Stimulated activated CD4-positive, alpha-beta T cell treated with anti-CD3 and anti-CD28 coated beads, Interleukin-12 subunit alpha, Interleukin-12 subunit beta, amount 100 ng/mL, for 4 hours (primary cell): ENCODE measurements around the gene FARS2.
"Not testable (repeated sequence)": the region's sequence is repeated elsewhere in the genome, so short reads cannot be mapped to it uniquely, and the experiment has no call there.

ENCODE experiments used
- DNase-seq: peaks from one replicate; pipeline ENCODE4 v3.0.0-alpha.2; 2020

The FARS2 gene

DNA sequence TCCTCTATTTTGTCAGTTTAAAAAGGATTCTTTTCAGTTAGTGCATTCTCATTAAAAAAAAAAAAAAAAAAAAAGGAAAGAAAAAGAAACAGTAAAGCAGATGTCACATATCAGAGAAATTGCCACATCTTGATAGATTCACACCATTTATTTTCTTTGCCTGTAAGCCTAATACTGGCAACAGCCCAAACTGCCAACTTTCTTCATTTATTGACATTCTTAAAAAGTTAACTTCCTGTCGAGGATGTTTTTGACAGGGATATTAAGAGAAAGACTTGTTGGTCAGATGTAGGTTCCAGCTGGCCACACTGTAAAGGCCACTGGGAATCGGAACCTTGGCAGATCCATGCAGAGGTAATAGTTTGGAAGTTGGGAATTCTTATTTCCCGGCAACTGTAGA is 412.8 kb downstream of the FARS2 start:
- DNase-seq: no peak

DNA sequence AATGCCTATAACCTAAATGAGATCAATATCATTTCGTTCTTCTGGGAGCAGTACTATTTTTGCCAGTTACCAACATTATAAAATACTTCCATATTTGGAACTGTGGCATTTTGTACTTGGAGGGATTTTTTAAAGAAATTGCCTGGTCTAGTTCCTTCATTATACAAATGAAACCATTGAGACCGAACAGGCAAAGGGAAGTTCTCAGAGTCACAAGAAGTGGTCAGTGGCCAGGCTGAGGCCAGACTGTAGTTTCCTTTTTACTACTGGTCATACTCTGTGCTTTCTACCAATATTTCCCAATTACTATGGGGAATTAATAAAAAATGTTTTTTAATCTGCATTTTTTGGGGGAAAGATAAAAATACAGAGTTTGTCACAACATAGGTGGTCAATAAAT is 413.4 kb downstream of the FARS2 start:
- no peak for DNase-seq

DNA sequence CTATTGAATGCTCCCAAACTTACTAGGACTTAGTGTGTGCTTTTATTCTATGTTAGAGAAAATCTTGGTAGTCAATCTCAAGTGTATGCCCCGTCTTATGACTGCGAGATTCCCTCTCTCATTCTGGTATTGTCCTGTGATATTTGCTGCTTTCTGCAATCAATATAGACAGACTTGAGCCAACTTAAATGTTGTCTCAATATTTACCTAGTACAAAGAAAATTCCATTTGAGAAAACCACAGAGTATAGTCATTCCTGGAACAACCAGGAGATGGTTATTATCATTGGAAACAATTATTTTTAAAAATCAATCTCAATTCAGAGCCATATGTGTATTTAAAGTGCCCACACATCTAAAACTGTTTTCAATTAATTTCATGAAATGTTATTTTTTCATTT is 415.4 kb downstream of the FARS2 start:
- no peak for DNase-seq

DNA sequence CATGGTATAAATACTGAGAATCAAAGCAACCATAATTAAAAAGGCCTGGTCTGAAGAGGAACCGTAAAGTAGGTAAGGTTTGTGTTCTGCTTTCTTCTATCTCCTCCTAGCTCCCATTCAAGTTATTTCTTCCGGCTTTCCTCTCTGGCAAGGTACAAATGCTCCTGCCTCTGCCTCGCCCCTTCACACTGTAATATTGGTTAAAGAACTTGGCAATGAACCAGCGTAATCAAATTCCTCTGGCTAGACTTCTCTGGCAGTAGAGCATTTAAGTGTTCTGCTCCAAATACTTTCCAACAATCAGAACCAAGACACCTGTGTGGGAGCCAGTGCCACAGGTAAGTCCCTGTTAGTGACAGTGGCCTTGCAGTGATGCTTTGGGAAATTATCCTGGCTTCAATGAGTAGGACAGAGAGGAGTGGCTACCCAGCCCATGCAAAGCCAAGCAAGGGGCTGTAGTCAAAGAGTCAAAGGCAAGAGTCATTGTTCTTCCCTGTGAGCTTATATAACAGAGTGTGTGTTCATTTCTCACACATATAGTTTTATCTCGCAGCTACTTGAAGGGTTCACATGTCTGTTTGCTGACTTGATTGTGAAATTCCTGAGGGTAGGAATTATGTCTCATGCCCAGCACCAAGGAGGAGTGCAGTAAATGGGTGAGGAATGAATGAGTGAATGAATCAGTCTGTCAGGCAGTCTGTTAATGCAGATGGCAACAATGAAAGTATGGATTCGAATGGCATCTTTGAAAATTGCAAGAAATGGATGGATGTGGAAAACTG is 416.1 kb downstream of the FARS2 start:
- no peak for DNase-seq

GRCh38 chr6:5679270-5679669 is 418.0 kb downstream of the FARS2 start:
- no peak for DNase-seq

DNA sequence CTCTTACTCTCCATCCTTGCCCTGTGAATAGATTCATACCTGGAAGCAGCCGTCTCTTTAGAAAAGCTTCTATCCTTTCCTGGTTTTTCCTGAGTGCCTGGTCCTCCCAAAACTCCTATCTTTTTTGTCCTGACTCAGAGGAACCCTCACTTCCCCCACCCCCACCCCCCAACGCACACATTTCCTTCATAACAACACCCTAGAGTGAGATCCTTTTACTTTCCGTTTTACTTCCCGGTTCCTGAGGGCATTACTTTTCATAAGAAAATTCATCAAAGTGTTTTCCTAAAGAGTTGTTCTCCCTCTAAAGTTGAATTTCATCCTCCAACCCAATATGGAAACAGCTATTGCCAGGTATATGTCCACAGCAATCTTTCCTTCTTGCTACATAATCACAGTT is 418.4 kb downstream of the FARS2 start:
- DNase-seq: no peak

GRCh38 chr6:5680095-5680494 is 418.8 kb downstream of the FARS2 start:
- DNase-seq: no peak

GRCh38 chr6:5681480-5681879 is 420.2 kb downstream of the FARS2 start:
- no peak for DNase-seq

DNA sequence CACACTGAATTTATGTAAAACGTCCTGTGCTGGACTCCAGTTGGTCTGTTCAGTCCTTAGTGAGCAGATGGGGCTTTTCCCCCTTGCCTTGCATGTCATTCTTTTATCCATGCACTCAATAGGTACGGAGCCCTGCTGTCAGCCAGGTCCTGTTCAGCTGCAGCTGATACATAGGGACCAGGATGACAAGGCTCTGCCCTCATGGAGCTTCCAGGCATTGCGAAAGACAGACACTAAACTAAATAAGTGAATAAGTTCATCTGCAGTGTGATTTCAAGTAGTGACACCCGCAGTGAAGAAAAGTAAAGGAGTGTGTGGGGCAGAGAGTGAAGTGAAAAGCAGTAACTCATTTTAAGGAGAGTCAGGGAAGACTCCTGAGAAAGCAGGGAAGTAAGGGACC is 421.2 kb downstream of the FARS2 start:
- no peak for DNase-seq

GRCh38 chr6:5683747-5684146 is 422.4 kb downstream of the FARS2 start:
- DNase-seq: not testable (repeated sequence)

- no peak for DNase-seq
Observed at GRCh38 chr6:5684320-5685053, 423.2 kb downstream of the FARS2 start.

DNA sequence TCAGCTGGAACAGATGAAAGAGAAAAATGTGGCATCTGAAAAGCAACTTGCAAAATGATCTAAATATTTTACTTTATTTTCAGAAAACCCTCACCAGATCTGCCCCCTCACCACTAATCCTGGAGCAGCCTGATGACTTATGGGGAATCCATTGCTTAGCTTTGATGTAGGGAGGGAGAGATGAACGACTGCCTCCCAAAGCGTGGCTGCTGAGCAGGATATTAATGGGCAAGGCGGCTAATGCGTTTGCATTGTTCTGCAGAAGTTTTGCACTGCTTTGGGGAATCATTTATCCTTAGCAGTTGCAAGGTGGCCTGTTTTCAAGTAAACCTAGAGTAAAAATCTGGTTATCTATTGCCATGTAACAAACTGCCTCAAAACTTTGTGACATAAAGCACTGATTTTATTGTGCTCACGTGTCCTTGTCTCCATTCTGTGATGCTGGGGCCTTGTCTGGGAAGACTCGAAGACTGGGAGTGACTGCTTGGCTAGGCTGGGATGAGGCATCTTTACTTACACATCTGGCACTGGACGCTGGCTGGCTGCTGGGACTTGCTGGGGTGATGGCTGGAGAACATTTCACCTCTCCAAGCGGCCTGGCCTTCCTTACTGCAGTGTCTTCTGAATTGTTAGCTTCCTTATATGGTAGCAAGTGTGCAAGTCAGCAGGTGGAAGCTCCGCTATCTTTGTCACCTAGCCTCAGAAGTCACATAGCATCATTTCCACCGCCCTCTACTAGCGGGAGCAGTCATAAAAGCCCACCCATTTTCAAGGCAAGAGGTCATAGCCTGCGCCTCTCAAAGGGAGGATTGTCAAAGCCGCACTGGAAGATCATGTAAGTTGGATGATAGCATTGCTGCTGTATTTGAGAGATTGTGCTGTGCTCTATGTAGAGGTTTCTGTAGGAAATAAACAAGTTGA is 432.2 kb downstream of the FARS2 start:
- no peak for DNase-seq

DNA sequence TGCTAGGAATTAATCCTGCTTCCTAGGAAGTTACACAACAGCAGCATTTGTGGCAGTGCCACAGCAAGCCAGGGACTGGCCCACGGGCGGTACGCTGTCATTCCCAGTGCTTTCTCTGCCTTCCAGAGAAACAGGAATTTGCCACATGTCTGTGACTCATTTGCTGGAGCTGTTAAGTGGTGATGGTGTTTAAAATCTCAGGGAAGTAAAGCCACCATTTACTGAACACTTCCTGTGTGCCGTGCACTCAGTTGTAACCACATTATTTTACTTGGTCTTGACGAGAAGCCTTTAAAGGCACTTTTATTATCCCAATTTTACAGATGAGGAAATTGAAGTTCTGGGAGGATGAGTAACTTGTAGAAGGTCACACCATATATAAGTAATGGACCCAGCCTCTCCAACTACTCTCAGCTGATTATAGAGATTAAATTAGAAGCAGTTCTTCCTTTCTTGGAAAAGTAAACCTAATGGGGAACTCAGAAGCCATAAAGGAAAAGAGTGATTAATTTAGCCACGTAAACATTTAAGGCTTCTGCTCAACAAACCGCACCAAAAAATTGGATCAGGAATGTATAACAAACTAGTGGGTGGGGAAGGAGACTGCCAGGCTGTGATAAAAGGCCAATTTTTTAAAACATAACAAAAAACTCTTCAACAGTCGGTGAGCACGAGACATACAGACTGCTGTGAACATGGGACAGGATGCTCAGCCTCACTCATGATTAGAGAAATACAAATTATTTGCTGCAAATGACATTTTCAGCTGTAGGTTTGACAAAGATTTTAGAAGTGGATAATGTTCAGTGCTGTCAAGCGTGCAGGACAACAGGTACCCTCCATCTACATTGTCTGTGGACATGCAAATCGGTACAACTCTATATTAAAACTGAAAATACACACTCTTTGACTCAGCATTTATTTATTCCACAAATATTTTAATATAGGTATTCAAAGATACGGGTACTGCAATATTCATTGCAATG is 434.2 kb downstream of the FARS2 start:
- no peak for DNase-seq

DNA sequence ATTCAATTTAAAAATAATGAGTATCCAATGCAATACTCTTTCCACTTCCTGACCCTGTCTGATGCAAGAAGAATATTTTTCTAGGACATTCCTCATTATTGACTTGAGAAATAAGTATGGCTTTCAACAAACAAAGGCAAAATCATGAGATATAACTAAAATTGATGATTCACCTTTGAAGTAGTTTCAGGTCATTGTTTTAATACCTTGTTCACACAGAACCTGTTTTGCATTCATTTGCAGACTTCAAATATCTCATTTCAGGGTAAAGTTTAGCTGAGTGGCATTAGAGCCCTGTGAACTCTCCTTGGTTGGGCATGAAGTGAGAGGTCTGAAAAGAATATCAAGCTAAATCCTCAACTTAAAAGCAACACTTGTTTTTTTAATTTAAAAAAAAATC is 436.2 kb downstream of the FARS2 start:
- DNase-seq: no peak

DNA sequence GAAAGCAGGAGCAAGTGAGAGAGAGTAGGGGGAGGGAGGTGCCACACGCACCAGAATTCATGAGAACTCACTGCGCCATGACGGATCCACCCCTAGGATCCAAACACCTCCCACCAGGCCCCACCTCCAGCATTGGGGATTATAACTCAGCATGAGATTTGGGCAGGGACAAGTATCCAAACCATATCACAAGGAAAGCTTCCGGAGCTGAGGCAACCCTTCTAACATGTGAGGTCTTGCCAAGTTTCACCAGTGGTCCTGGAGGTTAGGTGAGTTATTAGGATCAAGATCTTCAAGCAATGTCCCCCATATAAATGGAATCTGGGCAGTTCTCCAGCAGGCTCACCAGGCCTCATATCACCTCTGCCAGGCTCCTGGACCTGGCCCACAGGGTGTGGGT is 437.0 kb downstream of the FARS2 start:
- no peak for DNase-seq

DNA sequence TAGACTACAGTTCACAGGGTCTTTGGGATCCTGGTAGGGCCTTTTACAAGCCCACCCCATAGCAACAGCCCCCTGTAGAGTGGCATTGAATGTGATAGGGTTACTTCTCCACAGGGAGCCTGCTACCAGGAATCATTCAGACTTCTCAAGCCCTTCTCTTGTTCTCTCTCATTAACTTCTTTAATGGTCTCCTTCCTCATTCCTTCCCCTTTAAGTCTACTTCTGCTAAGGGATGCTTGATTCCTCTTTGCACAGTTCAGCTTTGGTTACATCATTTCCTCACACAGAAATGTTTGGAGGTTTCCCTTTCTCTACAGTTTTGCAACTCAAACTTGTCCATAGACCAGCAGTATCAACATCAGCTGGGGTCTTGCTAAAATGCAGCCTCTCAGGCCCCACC is 437.8 kb downstream of the FARS2 start:
- not testable (repeated sequence) for DNase-seq

GRCh38 chr6:5701174-5701573 is 439.9 kb downstream of the FARS2 start:
- no peak for DNase-seq

GRCh38 chr6:5704708-5705107 is 443.4 kb downstream of the FARS2 start:
- DNase-seq: no peak

- no peak for DNase-seq
Observed at GRCh38 chr6:5705252-5705651, 443.9 kb downstream of the FARS2 start.

DNA sequence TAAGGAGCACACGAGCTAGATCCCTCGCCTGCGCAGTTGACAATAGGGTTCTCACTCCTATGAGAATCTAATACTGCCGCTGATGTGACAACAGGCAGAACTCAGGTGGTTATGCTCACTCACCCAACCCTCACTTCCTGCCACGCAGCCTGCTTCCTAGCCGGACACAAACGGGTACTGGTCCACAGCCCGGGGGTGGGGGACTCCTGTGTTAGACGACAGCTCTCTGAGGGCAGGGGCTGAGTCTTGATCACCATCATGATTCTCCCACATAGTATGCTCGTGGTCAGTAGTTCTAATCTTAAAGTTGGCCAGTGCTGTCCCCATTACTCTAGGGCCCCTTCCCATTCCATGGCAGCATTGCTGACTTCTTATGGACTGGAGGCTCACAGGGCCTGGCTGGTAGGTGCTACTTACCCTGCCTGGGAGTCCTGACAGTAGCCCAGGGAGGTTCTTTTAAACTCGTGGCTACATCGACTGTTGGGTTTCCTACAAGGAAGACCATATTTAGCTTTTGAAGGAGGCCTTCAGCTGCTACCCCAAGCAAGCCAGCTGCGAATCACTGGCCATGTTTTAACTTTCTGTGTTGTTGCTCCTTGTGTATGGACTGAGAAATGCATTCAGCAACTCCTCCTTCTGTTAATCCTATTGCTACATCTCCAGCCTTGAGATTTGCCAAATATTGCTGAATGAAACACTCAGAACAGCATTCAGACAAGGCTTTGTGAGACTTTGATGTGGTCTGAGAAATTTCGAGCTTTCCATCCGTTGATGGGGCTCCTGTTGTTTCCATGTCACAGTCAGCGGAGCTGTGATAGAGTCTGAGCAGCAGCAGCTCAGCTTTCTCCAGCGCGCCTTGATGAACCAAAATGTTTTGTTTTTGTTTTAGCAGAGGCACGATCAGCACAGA is 445.1 kb downstream of the FARS2 start:
- DNase-seq: no peak
